ENCODE results near the gene C2CD2. TPM values are rescaled to one million over a fixed set of nuclear protein-coding genes. Genes with fewer than 3 reads are reported as not detected.

The C2CD2 gene
- total RNA-seq, 2 experiments from 2014 or later: 4.5 to 5.9 TPM

GRCh38 chr21:41975391-41976272 is 21.8 kb upstream of the C2CD2 start:
- CTCF ChIA-PET (ENCODE audit: unreplicated experiment): interaction anchor here (0.5 kb wide), 1 partner anchor 1819 kb away, joined by 4 read pairs; no protein-coding TSS in a partner anchor
- POLR2A ChIA-PET: interaction anchor here (0.6 kb wide), 1 partner anchor 11 kb away, joined by 3 read pairs; no protein-coding TSS in a partner anchor
- Histone ChIP-seq H3K79me2 (ENCODE audit: insufficient read depth, low read depth, low read length) (no peaks in the 10 kb centered on the region), H4K20me1 (ENCODE audit: insufficient read depth, low read length) (no peaks in the 10 kb centered on the region), H3K4me2 (ENCODE audit: low read length) (no peak overlapping the region), H3K36me3 (ENCODE audit: insufficient read depth, low read length) (no peaks in the 10 kb centered on the region), H2AFZ (ENCODE audit: low read length) (no peak overlapping the region), H3K4me1 (ENCODE audit: insufficient read depth, low read length, poor library complexity, severe bottlenecking) (peaks cover 12% of the 10 kb centered on the region), H3K9me2 (ENCODE audit: insufficient read depth, low read length) (no peaks in the 10 kb centered on the region), H3K4me3 (ENCODE audit: low read depth, low read length, poor library complexity, severe bottlenecking) (no peak overlapping the region), H3K9me3 (ENCODE audit: low read length) (peaks cover 9% of the 10 kb centered on the region), H3K27ac (ENCODE audit: low read depth, low read length, poor library complexity, severe bottlenecking) (no peak overlapping the region)
- TF ChIP-seq CTCF (conservative IDR thresholded peaks at IDR 0.05; ENCODE audit: low read length) (no peak), EZH2phosphoT487 (IDR thresholded peaks at IDR 0.05; ENCODE audit: borderline replicate concordance, low read depth, low read length) (no peak)
- no TSS peak for BruUV-seq (replicated peaks)
- no peak for DNase-seq (ENCODE audit: low spot score)
- intact Hi-C loops (cut with micrococcal nuclease; ENCODE audit: unreplicated experiment): no loop called here

- Histone ChIP-seq H3K4me2 (ENCODE audit: low read length) (0 out of 2 replicates have a peak overlapping the region, but pooled peaks have one; percentile 33), H3K9me2 (ENCODE audit: insufficient read depth, low read length) (no peaks in the 10 kb centered on the region), H2AFZ (ENCODE audit: low read length) (no peak overlapping the region; the same call in 1 of the 2 replicates), H3K4me3 (ENCODE audit: low read depth, low read length, poor library complexity, severe bottlenecking) (no peak overlapping the region), H3K79me2 (ENCODE audit: insufficient read depth, low read depth, low read length) (no peaks in the 10 kb centered on the region), H3K9me3 (ENCODE audit: low read length) (peaks cover 8% of the 10 kb centered on the region), H3K36me3 (ENCODE audit: insufficient read depth, low read length) (no peaks in the 10 kb centered on the region), H4K20me1 (ENCODE audit: insufficient read depth, low read length) (no peaks in the 10 kb centered on the region), H3K27ac (ENCODE audit: low read depth, low read length, poor library complexity, severe bottlenecking) (no peak overlapping the region), H3K4me1 (ENCODE audit: insufficient read depth, low read length, poor library complexity, severe bottlenecking) (peaks cover 12% of the 10 kb centered on the region)
- no TSS peak for BruUV-seq (replicated peaks)
- no peak for TF ChIP-seq EZH2phosphoT487 (IDR thresholded peaks at IDR 0.05; ENCODE audit: borderline replicate concordance, low read depth, low read length)
- no peak for TF ChIP-seq CTCF (conservative IDR thresholded peaks at IDR 0.05; ENCODE audit: low read length)
- ChIA-PET CTCF (ENCODE audit: unreplicated experiment) (no interaction called here), POLR2A (no interaction called here)
- intact Hi-C loops (cut with micrococcal nuclease; ENCODE audit: unreplicated experiment): no loop called here
- no peak for DNase-seq (ENCODE audit: low spot score)
Measured at GRCh38 chr21:41974752-41975053, 20.9 kb upstream of the C2CD2 start.
